Testis (tissue), 3 donors: ENCODE data around the gene ADAR. TPM values are rescaled to one million over a fixed set of nuclear protein-coding genes. Genes with fewer than 3 reads are reported as not detected.

Experiments used
- DNase-seq: peaks from one replicate; pipeline ENCODE4 v3.0.0-alpha.2; 2019
- H3K27ac ChIP-seq, 2 donors: fragments of 200-600 bp; sonication (generic); one replicate each; pipeline ENCODE4 v1.5.1; 2019
- H3K27me3 ChIP-seq: fragments of 200-600 bp; sonication (generic); one replicate; pipeline ENCODE4 v1.5.1; 2019
- H3K36me3 ChIP-seq: fragments of 200-600 bp; sonication (generic); one replicate; pipeline ENCODE4 v1.5.1; 2017; ENCODE audit warnings: low read depth; ENCODE audit errors: missing control alignments
- H3K4me1 ChIP-seq: fragments of 200-600 bp; sonication (generic); one replicate; pipeline ENCODE4 v1.5.1; 2019
- H3K4me3 ChIP-seq, 2 donors: fragments of 200-600 bp; sonication (generic); one replicate each; pipeline ENCODE4 v1.5.1; 2017 to 2019
- H3K9me3 ChIP-seq: fragments of 200-600 bp; sonication (generic); one replicate; pipeline ENCODE4 v1.5.1; 2017
- POLR2A ChIP-seq: fragments of 450-650 bp; IDR thresholded peaks from one replicate; pipeline ENCODE4 v1.6.1; 2017; ENCODE audit warnings: antibody characterized with exemption, mild to moderate bottlenecking, moderate library complexity
- WGBS, 2 donors: methylation state at CpG; one replicate each; pipeline ENCODE4 v1.1.5; 2018; 5-methylcytosine and 5-hydroxymethylcytosine counted together
- intact Hi-C: fragments of 100-400 bp; cut with DNase I; formaldehyde crosslinking; loops from one replicate; pipeline ENCODE4 v1.15.1; 2023; ENCODE audit warnings: low total_unique reads
- polyA plus RNA-seq: library from polyadenylated mRNA; stranded (reverse); fragments of 350-450 nt; fragmentation: Illumina TruSeq; extraction: RNeasy Lipid Tissue Mini Kit (QIAGEN cat#74804); gene quantifications from one replicate; pipeline ENCODE4 v1.2.3, GENCODE V29; 2014; ENCODE audit warnings: low read depth, low replicate concordance; ENCODE audit not compliant: insufficient read depth
- total RNA-seq, 2 donors: library from RNA; depleted of rRNA; stranded (reverse); fragments of >200 nt; gene quantifications; one replicate each; pipeline ENCODE4 v1.2.3, GENCODE V29; 2016
- TF ChIP-seq, protein P1 (sequence below), 3 experiments: fragments of 450-650 bp in 2 of 3; fragments of 200-600 bp in 1 of 3; sonication (generic) in 1 of 3; IDR thresholded peaks; one replicate each; pipeline ENCODE4 v1.5.1; 2016 to 2019; ENCODE audit warnings: antibody characterized with exemption in 3 of 3, mild to moderate bottlenecking in 2 of 3, moderate library complexity in 1 of 3

Gene ADAR
- total and polyA plus RNA-seq, 3 donors from 2014 or later = 94.4 to 181 (median 168) TPM

DNA sequence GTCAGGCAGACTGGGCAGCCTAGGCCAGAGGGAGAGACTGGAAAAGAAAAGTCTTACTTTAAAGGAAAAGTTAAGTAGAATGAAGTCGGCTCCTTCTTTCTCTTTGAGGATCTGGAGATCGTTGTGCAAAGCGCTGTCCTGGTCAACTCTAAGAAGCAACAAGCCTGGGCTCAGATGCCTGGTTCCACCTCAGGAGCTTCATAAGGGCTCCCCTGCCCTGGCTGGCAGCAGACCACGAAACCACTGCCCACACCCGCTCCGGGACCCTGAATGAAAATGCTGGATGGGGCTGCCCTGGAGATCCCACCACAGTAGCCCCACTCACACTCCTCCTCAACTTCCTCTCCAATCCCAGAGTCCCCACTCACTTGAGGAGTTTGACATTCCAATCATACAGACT lies 56.0 kb downstream of the ADAR start:
- peaks cover 19% of the 10 kb centered on the region for H3K4me1 ChIP-seq
- no peaks in the 10 kb centered on the region for H3K27me3 ChIP-seq
- WGBS, 2 donors = 92 to 94% methylated on average over 6 of the region's 6 CpGs
- no peak overlapping the region for H3K27ac ChIP-seq
- no peaks in the 10 kb centered on the region for H3K9me3 ChIP-seq
- no peak for DNase-seq
- no peaks in the 10 kb centered on the region for H3K36me3 ChIP-seq
- H3K4me3 ChIP-seq = no peak overlapping the region
- TF ChIP-seq, protein P1, sequence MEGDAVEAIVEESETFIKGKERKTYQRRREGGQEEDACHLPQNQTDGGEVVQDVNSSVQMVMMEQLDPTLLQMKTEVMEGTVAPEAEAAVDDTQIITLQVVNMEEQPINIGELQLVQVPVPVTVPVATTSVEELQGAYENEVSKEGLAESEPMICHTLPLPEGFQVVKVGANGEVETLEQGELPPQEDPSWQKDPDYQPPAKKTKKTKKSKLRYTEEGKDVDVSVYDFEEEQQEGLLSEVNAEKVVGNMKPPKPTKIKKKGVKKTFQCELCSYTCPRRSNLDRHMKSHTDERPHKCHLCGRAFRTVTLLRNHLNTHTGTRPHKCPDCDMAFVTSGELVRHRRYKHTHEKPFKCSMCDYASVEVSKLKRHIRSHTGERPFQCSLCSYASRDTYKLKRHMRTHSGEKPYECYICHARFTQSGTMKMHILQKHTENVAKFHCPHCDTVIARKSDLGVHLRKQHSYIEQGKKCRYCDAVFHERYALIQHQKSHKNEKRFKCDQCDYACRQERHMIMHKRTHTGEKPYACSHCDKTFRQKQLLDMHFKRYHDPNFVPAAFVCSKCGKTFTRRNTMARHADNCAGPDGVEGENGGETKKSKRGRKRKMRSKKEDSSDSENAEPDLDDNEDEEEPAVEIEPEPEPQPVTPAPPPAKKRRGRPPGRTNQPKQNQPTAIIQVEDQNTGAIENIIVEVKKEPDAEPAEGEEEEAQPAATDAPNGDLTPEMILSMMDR (IDR thresholded peaks at IDR 0.05) = no peak
- no peak for TF ChIP-seq POLR2A
- intact Hi-C loops = no loop called here

DNA sequence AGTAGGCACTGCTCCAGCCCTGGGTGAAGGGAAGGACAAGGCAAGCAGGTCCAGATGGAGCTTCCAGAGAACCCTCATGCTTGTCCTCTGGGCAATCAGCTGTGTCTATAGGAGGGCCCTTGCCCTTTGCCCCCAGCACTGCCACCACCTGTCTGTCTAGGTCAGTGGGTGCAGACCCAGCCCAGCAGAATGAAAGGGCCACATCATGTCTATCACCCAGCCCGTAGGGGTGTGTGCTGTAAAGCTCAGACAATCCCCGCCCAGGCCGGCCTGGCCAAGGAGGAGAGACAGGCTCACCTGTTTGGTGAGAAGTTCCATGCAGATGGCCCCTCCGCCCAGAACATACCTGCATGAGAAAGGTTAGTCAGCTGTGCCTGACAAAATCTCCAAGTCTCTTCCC lies 56.5 kb downstream of the ADAR start:
- no peak for DNase-seq
- Histone ChIP-seq H3K27me3 (no peaks in the 10 kb centered on the region), H3K36me3 (no peaks in the 10 kb centered on the region), H3K9me3 (no peaks in the 10 kb centered on the region), H3K4me3 (no peak overlapping the region), H3K4me1 (peaks cover 13% of the 10 kb centered on the region), H3K27ac (no peak overlapping the region)
- TF ChIP-seq POLR2A = no peak
- TF ChIP-seq, protein P1 (IDR thresholded peaks at IDR 0.05) = no peak
- intact Hi-C loops = no loop called here
- 88 to 97% methylated on average over 4 of the region's 4 CpGs for WGBS, 2 donors

DNA sequence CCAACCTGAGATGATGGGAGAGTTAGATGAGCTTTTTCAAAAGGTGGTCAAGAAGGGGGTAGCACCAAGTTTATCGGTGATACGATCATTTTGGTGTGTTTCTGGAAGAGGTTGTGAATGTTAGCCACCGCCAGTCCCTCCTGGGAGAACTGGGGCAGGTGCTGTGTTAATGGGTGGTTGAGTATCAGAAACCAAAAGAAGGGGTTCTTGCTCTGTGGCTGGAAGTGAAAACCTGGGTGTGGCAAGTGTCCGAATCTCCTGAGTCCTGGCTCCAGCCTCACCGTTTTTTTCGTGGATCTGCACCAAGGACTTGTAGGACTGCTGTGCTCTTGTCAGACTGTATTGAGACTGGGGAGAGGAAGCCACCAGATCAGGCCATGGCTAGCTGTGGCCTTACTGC lies 57.3 kb downstream of the ADAR start:
- no peaks in the 10 kb centered on the region for H3K27me3 ChIP-seq
- 72 to 73% methylated on average over 6 of the region's 6 CpGs for WGBS, 2 donors
- peaks cover 10% of the 10 kb centered on the region for H3K4me1 ChIP-seq
- no peak for DNase-seq
- no peak overlapping the region for H3K4me3 ChIP-seq
- TF ChIP-seq, protein P1 (IDR thresholded peaks at IDR 0.05) = no peak
- no peak for TF ChIP-seq POLR2A
- H3K36me3 ChIP-seq = no peaks in the 10 kb centered on the region
- no peak overlapping the region for H3K27ac ChIP-seq
- intact Hi-C loops = no loop called here
- no peaks in the 10 kb centered on the region for H3K9me3 ChIP-seq

DNA sequence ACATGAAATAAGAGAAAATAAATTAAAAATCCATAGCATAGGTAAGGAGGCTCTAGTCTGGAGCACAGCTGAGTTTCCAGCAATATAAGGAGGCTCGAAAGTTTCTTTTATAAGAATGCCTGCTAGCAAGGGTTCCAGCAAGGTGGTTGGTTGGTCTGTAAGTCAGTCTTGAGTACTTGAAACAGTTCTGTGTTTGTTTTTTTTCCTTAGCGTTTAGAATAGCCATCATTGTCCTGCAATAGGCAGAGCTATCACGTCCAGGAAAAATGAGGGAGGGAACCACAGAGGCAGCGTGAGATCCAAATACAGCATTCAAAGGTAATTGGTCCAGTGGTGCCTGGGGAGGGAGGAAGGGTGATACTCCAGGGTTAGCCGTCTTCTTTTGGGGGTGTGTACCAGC lies 57.9 kb downstream of the ADAR start:
- TF ChIP-seq POLR2A = no peak
- TF ChIP-seq, protein P1 (IDR thresholded peaks at IDR 0.05) = no peak
- no peaks in the 10 kb centered on the region for H3K27me3 ChIP-seq
- intact Hi-C loops = no loop called here
- no peaks in the 10 kb centered on the region for H3K9me3 ChIP-seq
- WGBS, 2 donors = 42 to 49% methylated on average over 5 of the region's 5 CpGs
- no peaks in the 10 kb centered on the region for H3K36me3 ChIP-seq
- H3K27ac ChIP-seq = no peak overlapping the region
- no peak overlapping the region for H3K4me3 ChIP-seq
- no peak for DNase-seq
- peaks cover 10% of the 10 kb centered on the region for H3K4me1 ChIP-seq

DNA sequence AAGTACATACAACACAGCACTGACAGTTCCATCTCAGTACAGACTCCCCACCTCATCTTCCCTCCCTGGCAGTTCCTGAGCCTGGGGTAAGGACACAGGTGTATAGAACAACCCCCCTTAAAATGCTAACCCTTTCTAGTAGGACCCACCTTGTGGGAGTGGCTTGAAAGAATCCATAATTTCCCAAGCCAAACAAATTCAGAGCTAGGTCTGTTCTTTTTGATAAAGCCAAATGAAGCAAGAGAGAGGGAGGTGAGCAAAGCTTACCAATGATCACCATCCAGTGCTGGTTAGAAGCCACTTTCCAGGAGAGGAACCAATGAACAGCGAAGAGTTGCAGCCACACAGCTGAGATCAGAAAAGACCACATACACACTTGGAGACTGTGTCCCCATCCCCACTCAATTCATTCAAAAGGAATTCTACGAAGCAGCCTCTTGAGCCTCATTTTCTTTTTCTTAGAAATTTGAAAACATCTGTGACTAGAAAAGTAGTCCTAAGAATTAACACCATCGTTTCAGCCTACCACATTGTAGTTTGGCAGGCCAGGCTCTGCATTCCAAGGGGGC lies 58.7 kb downstream of the ADAR start:
- Histone ChIP-seq H3K4me1 (peaks cover 10% of the 10 kb centered on the region), H3K27ac (no peak overlapping the region), H3K9me3 (no peaks in the 10 kb centered on the region), H3K4me3 (no peak overlapping the region), H3K36me3 (no peaks in the 10 kb centered on the region), H3K27me3 (no peaks in the 10 kb centered on the region)
- intact Hi-C loops = loop anchor here (10.0 kb wide), 1 partner anchor 64 kb away; no protein-coding TSS in a partner anchor
- no peak for DNase-seq
- WGBS, 2 donors = 76 to 78% methylated on average over 3 of the region's 3 CpGs
- no peak for TF ChIP-seq POLR2A
- TF ChIP-seq, protein P1 (IDR thresholded peaks at IDR 0.05) = no peak
